Stimulated activated CD8-positive, alpha-beta memory T cell treated with anti-CD3 and anti-CD28 coated beads, Interleukin-15, amount 100 ng/mL, for 1 hour (primary cell): ENCODE measurements around the gene C21orf58.

ENCODE experiments used
- DNase-seq: peaks from one replicate; pipeline ENCODE4 v3.0.0-alpha.2; 2020; ENCODE audit warnings: low read depth

Gene C21orf58

DNA sequence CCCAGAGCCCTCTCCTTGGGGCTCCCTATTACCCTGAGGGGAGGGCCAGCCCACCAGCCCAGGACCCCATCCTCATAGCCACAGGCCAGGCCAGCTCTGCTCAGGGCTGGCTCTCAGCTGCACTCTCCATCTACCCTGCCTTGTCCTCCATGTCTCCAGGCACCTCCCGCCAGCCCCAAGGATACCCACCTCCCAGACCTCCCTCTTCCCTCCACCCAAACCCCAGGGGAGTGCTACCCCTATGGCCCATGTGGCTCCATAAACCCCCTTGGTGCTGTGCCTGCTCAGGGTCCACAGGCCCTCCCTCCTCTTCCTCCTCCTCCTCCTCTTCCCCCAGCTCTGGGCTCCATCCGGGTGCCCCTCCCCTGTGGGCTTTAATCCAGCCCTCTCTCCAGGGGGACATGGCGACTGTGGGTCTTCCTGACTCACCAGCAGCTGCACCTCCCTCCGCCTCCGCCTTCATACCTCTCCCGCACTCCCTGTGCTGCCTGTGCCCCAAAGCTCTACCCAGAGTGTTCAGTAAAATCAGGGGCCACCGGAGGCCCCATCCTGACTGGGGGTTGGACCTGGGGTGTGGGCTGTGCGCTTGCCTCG is 28.4 kb downstream of the C21orf58 start:
- DNase-seq: no peak

DNA sequence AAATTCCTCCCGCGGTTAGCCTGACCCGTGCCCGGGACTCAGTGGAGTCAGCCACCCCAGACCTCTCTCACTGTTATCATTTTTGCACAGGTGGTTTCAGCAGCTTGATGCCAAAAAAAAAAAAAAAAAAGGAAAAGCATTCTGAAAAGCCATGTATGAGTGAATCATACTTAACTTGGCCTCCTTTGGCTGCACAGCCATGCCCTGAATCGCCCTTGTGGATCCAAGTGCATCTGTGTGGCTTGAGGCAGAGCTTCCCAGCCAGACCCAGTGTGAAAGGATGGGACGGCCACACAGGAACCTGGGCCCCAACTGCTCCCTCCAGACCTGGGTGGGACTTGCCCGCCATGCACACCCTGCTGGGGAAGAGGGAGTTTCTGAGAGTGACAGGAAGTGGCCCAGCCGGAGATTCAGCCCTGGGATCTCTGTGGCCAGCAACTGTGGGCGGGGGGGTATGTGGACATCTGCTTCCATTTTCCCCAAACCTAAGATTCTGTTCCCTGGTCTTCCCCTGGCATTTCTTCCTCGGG is 29.0 kb downstream of the C21orf58 start:
- DNase-seq: no peak

GRCh38 chr21:46291561-46291960 is 32.1 kb downstream of the C21orf58 start:
- DNase-seq: no peak

GRCh38 chr21:46289655-46290179 is 34.0 kb downstream of the C21orf58 start:
- no peak for DNase-seq

GRCh38 chr21:46287541-46287940 is 36.1 kb downstream of the C21orf58 start:
- DNase-seq: no peak

GRCh38 chr21:46286648-46287002 is 37.0 kb downstream of the C21orf58 start:
- DNase-seq: no peak

DNA sequence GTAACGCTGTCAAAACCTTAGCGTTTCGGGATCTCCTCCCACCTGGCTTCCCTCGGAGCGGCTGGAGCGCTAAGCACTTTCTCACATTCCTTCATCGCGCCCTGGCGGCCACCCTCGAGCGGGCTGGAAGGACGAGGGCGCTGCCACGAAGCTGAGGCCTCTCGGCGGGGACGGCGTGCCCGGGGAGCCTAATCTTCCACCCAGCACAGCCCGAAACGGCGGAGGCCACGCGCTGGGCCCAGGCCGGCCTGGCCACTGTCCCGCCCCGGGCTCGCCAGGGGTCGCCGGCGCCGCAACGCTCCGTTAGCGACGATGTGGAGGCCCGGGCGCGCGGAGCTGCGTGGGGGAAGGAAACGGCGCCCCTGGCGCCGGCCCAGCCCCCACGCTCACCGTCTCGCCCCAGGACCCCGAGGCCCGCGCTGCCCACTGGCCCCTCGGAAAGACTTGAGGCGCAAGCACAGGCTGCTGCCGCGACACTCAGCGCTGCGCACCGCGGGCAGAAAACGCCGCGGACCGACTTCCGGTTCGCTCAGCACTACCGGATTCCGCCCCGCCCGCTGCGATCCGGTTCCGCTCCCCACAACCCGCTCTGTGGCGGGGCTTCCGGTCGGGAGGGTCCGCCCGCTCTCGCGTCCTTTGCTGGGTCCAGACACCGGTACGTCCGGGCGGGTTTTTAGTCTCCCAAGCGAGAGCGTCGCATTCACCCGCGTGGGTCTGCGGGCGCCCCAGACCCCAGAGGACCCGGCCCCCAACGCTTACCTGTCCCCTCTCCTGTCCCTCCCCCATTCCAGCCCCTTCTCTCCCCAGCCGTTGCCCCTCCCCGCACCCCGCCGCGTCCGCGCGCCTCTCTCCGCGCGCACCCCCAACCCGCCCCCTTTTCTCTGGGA is 37.7 kb downstream of the C21orf58 start, which contains the start of gene YBEY:
Gene YBEY (plus strand): TSS at position 582 of the 887 bp plus-strand sequence. CDS start 572 bp downstream, outside the sequence.
- DNase-seq: peak; percentile 58

- no peak for DNase-seq
Observed at GRCh38 chr21:46285206-46285661, 38.4 kb downstream of the C21orf58 start, which contains the start of gene MCM3AP. Gene MCM3AP (minus strand): TSS chr21:46285611. CDS start chr21:46285286, 325 bp downstream.

- DNase-seq: no peak
Observed at GRCh38 chr21:46284733-46285132, 38.9 kb downstream of the C21orf58 start.

DNA sequence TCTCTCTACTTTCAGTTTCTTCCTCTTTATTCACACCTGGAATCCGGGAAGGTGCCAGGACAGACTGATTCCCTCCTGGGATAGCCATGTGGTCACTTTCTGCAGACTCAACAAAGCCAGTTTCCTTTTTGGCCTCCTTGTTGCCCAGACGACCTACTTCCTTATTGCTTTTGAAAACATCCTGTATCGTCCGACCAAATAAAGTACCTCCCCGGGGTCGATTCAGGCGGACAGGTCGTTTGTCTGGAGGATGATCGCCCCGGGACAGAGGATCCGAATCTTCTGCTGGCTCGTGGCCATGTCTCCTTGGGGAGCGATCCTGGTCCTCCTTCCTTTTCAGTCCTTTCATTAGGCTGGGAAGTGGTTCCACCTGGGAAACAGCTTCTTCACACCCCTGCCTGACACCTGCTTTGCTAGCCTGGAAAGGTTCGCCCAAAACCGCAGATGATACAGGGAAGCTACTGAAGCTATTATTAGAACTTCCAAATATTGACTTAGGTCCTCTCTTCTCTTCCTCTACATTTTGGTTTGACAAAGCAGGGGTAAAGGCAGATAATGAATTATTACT is 39.5 kb downstream of the C21orf58 start:
- DNase-seq: no peak

GRCh38 chr21:46274797-46275390 is 48.8 kb downstream of the C21orf58 start:
- DNase-seq: no peak

GRCh38 chr21:46273341-46273740 is 50.3 kb downstream of the C21orf58 start:
- DNase-seq: no peak

DNA sequence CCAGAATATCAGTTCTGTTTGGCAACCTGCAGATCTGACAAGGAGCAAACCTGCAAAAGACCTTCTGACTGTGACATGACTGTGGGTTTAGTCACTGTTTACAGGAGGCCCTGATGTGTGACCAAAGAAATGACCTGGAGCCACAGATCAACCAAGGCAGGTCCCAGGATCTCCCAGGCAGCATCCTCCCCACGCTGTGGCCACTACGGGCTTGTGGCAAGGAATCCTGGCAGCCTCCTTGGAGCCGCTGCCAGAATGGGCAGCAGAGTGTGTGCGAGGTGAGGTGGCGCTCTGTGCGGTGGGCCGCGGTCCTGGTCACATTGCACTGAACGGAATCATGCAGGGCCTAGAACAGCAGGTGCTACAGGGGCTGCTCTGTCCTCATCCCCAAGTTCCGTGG is 54.2 kb downstream of the C21orf58 start:
- no peak for DNase-seq

DNA sequence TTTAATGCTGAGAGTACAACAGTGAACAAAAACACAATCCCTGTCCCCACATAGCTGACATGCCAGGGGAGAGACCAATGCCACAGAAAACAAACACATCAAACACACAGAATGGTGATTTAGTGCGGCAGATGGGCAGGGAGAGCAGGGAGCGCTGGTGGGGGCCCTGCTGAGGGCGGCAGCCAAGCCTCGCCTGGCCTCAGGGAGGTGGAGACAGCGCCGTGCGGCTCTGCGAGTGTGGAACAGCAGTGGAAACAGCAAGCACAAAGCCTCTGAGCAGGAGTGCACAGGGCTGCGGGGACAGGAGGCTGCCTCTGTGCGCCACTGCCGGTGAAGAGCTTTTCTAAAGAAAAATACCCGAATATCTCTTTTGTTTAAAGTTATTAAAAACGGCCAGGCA is 55.3 kb downstream of the C21orf58 start:
- DNase-seq: no peak

DNA sequence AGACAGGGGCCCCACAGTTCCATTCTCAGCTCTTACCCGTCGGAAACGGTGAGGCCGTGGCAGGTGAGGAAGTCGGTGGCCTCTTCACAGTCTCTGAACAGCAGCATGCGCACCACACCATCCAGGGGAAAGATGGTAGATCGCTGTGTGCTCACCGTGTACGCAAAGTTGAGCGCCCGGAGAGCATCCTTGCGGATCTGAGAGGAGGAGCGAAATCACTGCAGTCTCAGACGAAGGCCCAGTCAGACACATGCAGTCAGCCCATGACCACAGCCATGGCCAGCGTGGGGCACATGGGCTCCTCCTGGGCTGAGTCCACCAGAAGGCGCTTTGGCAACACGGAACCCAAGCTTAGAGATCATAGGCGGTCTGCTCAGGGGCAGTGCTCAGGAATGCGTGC is 56.7 kb downstream of the C21orf58 start:
- no peak for DNase-seq

DNA sequence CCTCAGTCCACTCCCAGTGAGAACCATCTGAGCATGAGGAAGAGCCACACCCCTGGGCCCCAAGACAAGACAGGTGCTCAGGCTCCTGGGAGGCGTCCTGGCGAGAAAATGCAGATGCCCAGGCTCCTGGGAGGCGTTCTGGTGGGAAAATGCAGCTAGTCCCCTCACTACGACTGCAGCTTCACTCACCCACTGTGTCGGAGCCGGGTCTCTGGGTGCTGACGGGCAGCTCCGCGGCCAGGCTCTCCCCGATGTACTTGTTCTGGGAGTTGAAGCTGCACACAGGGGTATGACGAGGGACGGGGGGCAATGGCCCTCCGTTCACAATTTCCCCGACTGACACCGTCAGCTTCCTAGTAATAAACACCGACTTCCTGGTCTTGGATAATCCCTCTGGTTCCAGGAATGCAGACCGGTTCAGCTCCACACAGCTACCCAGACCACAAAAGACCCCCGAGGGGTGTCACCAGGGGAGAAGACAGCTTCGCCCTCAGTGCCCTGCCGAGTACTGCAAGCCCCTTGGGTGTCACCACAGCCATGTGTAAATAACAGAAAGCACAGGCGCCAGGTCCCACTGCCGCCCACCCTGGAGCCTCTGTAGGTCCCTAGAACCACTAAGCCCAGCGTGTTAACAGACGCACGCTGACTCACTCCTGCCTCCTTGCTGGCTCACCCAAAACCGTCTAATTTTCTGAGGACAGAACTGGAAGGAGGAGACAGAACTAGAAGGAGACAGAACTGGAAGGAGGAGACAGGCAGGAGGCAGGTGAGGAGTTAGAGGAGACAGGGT is 57.7 kb downstream of the C21orf58 start:
- no peak for DNase-seq

GRCh38 chr21:46264690-46265144 is 59.0 kb downstream of the C21orf58 start:
- no peak for DNase-seq

DNA sequence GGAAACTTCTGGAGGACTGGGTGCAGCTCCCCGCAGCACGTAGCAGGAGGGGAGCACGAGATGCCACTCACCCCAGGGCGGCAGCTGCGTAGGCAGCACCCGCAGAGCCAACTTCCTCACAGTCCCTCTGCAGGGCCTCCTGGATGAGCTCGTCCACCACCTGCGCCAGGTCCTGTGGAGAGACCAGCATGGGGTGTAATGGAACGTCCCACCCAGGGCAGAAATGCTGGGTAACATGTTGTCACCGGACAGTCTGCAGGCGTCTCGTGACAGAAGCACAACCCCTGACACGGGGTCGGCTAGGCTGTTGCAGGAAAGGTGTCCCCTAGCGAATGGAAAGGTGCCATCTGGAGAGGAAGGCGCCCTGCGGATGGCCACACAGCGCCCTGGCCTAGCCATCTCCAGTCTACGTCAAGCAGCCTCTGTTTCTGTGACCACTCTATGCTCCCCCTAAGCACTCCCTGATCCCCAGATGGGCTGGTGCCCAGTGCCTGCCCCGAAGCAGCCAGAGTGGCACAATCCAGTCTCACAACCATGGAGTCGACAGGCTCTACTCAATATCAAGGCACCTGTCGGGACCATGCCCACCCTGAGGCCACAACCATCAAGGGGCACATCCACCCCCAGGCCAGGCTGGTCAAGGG is 59.5 kb downstream of the C21orf58 start:
- DNase-seq: no peak

- DNase-seq: no peak
Observed at GRCh38 chr21:46256501-46256994, 67.1 kb downstream of the C21orf58 start.

- no peak for DNase-seq
Observed at GRCh38 chr21:46255758-46256337, 67.8 kb downstream of the C21orf58 start.
